GM21381 (cell line): ENCODE measurements around the gene ASNS.
"Not testable (repeated sequence)": the region's sequence is repeated elsewhere in the genome, so short reads cannot be mapped to it uniquely, and the experiment has no call there.

ENCODE experiments used
- ATAC-seq: cut with Tn5 transposase; IDR thresholded peaks from one replicate; pipeline ENCODE4 v1.9.1; 2021; ENCODE audit warnings: mild to moderate bottlenecking, moderate library complexity; ENCODE audit not compliant: unreplicated experiment

Gene ASNS, protein sequence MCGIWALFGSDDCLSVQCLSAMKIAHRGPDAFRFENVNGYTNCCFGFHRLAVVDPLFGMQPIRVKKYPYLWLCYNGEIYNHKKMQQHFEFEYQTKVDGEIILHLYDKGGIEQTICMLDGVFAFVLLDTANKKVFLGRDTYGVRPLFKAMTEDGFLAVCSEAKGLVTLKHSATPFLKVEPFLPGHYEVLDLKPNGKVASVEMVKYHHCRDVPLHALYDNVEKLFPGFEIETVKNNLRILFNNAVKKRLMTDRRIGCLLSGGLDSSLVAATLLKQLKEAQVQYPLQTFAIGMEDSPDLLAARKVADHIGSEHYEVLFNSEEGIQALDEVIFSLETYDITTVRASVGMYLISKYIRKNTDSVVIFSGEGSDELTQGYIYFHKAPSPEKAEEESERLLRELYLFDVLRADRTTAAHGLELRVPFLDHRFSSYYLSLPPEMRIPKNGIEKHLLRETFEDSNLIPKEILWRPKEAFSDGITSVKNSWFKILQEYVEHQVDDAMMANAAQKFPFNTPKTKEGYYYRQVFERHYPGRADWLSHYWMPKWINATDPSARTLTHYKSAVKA

DNA sequence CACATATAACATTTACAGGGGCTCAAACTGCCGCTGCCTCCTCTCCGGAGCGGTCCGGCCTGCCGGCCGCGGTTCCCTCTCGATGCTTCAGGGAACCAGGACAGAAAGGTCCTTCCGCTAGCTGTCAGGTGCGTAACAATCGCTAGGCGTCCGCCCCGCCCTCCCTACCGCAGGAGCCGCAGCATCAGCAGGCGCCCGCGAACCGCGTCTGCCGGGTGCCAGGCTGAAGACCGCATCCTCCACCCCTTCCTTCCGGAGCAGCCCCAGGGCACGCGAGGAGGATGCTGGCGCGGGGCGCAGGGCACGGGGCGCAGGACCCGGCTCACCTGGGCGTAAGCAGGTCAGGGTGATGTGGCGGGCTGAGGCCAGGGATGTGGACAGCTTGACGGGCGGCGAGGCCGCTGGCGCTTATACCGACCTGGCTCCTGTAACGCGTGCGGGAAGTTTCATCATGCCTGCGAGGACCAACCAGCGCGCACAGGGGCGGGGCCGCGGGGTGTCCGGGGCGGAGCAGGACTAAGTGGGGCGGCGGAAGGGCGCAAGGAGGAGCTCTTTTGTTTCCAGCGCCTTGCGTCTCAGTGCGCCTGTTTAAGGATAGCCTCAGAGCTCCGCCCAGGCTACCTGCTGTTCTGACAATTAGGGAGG lies at the start of gene ASNS:
Gene ASNS, minus strand, starts transcription at position 384 of the 645 bp plus-strand sequence. CDS start 3,252 bp downstream, outside the sequence.
- ATAC-seq: peak; percentile 99

GRCh38 chr7:97921254-97921653 lies 49.0 kb upstream of the ASNS start:
- not testable (repeated sequence) for ATAC-seq

DNA sequence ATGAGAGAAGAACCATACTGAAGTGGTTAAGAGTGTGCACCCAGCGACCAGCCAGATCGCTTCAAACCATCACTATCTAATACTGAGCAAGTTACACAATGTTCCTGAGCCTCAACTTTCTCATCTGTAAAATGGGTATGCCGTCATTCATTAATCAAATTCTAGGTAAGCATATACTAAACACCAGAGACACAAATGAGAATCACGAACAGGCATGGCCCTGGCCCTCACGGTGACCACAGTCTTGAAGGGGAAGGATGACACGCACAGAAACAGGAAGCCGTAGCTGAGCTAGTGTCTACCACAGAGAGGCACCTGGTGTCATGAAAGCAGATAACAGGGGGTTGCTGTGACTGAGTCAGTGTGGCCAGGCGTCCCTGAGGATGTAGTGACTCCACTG lies 43.1 kb upstream of the ASNS start:
- not testable (repeated sequence) for ATAC-seq

GRCh38 chr7:97912294-97912693 lies 40.1 kb upstream of the ASNS start:
- not testable (repeated sequence) for ATAC-seq

DNA sequence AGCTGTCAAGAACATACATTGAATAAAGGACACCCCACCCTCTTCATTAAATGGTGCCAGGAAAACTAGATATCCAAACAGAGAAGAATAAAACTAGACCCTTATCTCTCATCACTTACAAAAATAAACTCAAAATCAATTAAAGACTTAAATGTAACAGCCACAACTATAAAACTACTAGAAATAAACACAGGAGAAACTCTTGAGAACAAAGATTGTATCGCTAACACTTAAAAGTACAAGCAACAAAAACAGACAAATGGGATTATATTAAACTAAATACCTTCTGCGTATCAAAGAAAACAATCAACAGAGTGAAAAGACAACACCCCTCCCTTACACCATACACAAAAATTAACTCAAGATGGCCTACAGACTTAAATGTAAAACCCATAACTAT lies 24.7 kb upstream of the ASNS start:
- not testable (repeated sequence) for ATAC-seq

GRCh38 chr7:97891721-97892120 lies 19.5 kb upstream of the ASNS start:
- ATAC-seq: not testable (repeated sequence)

- ATAC-seq: not testable (repeated sequence)
Observed at GRCh38 chr7:97879527-97879926, 7.3 kb upstream of the ASNS start.

DNA sequence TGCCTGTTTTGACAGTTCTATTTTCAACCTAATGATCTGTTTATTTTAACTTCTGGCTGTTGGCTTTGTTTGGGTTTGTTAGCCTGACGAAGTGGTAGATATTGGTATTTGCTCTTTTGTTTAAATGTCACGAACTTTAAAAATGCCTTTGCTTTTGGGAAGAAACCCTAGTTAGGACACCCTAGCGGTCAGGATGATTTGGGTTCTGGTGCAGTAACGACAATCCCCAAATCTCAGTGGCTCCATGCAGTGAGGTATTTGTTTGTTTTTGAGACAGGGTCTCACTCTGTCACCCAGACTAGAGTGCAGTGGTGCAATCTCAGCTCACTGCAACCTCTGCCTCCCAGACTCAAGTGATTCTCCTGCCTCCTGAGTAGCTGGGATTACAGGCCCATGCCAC lies 2.7 kb upstream of the ASNS start:
- ATAC-seq: not testable (repeated sequence)

DNA sequence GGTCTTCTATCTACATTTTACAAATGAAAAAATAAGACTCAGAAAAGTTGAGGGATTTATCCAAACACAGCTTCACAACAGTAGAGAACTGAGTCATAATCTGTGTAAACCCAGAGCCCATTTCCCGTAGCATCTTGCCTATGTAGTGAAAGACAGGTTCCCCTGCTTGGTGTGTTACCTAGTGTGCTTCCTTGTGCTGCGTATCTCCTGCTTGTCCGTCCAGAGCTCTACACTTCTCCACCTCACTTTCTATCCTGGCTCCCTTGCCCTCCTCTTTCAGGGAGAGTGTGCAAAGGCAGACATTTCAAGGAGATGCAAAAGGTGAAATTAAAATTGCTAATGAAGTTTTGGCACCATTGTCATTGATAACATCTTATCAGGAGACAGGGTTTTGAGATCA lies 1.4 kb upstream of the ASNS start:
- ATAC-seq: no peak

GRCh38 chr7:97871659-97872024 lies 566 bp downstream of the ASNS start:
- peak; percentile 20 for ATAC-seq

DNA sequence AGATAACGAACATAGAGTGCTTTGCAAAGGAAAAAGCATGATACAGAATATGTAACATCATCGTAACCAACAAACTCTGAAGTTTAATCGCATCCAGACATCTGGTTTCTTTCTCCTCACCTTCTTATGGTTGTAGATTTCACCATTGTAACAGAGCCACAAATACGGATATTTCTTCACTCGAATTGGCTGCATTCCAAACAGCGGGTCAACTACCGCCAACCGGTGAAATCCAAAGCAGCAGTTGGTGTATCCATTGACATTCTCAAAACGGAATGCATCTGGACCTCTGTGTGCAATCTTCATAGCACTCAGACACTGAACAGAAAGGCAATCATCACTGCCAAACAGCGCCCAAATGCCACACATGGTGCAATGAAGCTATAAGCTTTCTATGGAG lies 3.4 kb downstream of the ASNS start:
- ATAC-seq: no peak

GRCh38 chr7:97868314-97868713 lies 3.9 kb downstream of the ASNS start:
- ATAC-seq: no peak

DNA sequence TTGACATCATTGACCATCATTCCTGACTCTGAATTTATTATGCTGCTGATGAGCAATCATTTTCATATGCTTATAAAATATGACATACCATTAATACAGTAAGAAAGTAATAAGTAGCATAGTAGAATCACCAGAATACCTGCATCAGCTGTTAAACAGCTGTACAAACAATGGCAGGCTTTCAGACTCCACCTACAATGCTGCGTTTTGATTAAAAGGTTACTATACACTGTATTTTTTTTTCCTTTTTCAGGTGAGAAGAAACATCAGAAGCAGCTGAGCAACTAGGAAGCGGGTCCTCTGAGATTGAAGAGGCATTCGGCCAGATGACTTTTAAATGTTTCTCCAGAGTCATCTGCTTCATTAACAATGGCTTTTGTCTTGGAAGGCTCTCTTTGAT lies 7.1 kb downstream of the ASNS start:
- no peak for ATAC-seq

- ATAC-seq: no peak
Observed at GRCh38 chr7:97859606-97860204, 12.5 kb downstream of the ASNS start.

DNA sequence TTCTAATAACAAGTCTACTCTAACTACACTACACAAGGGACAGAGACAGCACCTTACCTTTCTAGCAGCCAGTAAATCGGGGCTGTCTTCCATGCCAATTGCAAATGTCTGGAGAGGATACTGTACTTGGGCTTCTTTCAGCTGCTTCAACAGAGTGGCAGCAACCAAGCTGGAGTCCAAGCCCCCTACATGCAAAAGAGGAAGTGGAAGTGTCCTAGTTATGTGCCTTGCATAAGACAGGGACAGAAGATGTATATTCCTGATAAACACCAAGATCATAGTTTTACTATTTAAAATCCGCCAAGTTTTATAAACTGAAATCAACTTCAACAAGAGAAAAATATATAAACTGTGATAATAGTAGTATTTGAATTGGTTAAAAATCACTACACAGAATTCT lies 14.0 kb downstream of the ASNS start:
- ATAC-seq: no peak

GRCh38 chr7:97857544-97857943 lies 14.7 kb downstream of the ASNS start:
- ATAC-seq: no peak

GRCh38 chr7:97851683-97852082 lies 20.5 kb downstream of the ASNS start:
- ATAC-seq: no peak

DNA sequence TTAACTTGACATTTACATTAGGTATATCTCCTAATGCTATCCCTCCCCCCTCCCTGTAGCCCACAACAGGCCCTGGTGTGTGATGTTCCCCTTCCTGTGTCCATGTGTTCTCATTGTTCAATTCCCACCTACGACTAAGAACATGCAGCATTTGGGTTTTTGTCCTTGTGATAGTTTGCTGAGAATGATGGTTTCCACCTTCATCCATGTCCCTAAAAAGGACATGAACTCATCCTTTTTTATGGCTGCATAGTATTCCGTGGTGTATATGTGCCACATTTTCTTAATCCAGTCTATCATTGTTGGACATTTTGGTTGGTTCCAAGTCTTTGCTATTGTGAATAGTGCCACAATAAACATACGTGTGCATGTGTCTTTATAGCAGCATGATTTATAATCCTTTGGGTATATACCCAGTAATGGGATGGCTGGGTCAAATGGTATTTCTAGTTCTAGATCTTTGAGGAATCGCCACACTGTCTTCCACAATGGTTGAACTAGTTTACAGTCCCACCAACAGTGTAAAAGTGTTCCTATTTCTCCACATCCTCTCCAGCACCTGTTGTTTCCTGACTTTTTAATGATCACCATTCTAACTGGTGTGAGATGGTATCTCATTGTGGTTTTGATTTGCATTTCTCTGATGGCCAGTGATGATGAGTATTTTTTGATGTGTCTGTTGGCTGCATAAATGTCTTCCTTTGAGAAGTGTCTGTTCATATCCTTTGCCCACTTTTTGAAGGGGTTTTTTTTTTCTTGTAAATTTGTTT lies 21.8 kb downstream of the ASNS start:
- not testable (repeated sequence) for ATAC-seq

GRCh38 chr7:97847791-97848190 lies 24.4 kb downstream of the ASNS start:
- ATAC-seq: no peak

- no peak for ATAC-seq
Observed at GRCh38 chr7:97846945-97847344, 25.3 kb downstream of the ASNS start.
